ENCODE results near the gene PRB3. TPM values are rescaled to one million over a fixed set of nuclear protein-coding genes. Genes with fewer than 3 reads are reported as not detected.

Gene PRB3
- polyA plus RNA-seq (ENCODE audit: insufficient read length in 12 of 12), result not detected
- long read RNA-seq, donor 1, result 0 reads
- long read RNA-seq, donor 2, result 0 reads
- long read RNA-seq, donor 3, result 0 reads
- long read RNA-seq, donor 4, result 0 reads
- long read RNA-seq, donor 5, result 0 reads
- long read RNA-seq, donor 6, result 0 reads
- long read RNA-seq, donor 7, result 0 reads
- long read RNA-seq, donor 8, result 0 reads
- long read RNA-seq, donor 9, result 0 reads
- long read RNA-seq, donor 10, result 0 reads
- long read RNA-seq, donor 11, result 0 reads

GRCh38 chr12:11269607-11270006 lies at the start of gene PRB3:
Gene PRB3, minus strand, starts transcription at chr12:11269707. Its CDS starts 38 bp downstream, at chr12:11269669.
- no peak for DNase-seq

GRCh38 chr12:11310336-11310735 lies 40.8 kb upstream of the PRB3 start, which contains the start of gene PRB4:
Gene PRB4, minus strand, starts transcription at chr12:11310436. Its CDS starts 38 bp downstream, at chr12:11310398.
- no peak for DNase-seq

GRCh38 chr12:11307143-11307542 lies 37.6 kb upstream of the PRB3 start:
- DNase-seq, result no peak

- DNase-seq, result no peak
Observed at GRCh38 chr12:11273449-11273848, 3.9 kb upstream of the PRB3 start.

- DNase-seq, result no peak
Observed at GRCh38 chr12:11264501-11264900, 5.0 kb downstream of the PRB3 start.

GRCh38 chr12:11246489-11246888 lies 23.0 kb downstream of the PRB3 start:
- DNase-seq, result no peak

GRCh38 chr12:11242656-11243055 lies 26.9 kb downstream of the PRB3 start:
- DNase-seq, result no peak

GRCh38 chr12:11240348-11240930 lies 29.1 kb downstream of the PRB3 start:
- no peak for DNase-seq

- DNase-seq, result no peak
Observed at GRCh38 chr12:11238275-11238674, 31.2 kb downstream of the PRB3 start.

- no peak for DNase-seq
Observed at GRCh38 chr12:11233532-11233931, 36.0 kb downstream of the PRB3 start.

GRCh38 chr12:11228296-11228879 lies 41.1 kb downstream of the PRB3 start:
- DNase-seq, result no peak

GRCh38 chr12:11227373-11227772 lies 42.1 kb downstream of the PRB3 start:
- no peak for DNase-seq

Other genes starting within 250 kb of the PRB3 start
- gene TAS2R19, start 247.1 kb downstream of the PRB3 start, polyA plus RNA-seq (ENCODE audit: insufficient read length in 12 of 12), result 1 to 10 TPM in 8 of 12 donors, under 1 TPM in 2, not detected in 2; 0.50 to 3.4 (median 1.3) TPM
- gene TAS2R31, start 238.3 kb downstream of the PRB3 start, polyA plus RNA-seq (ENCODE audit: insufficient read length in 12 of 12), result 1 to 10 TPM in 5 of 12 donors, under 1 TPM in 5, not detected in 2; 0.63 to 2.3 (median 1.0) TPM
- gene TAS2R46, start 207.4 kb downstream of the PRB3 start, polyA plus RNA-seq (ENCODE audit: insufficient read length in 12 of 12), result under 1 TPM in 2 of 12 donors, not detected in 10; 0.24 to 0.28 TPM
- under 1 TPM in 7 of 12 donors, not detected in 5; 0.18 to 0.39 (median 0.21) TPM for gene TAS2R43, start 177.4 kb downstream of the PRB3 start, polyA plus RNA-seq (ENCODE audit: insufficient read length in 12 of 12)
- gene TAS2R30, start 135.1 kb downstream of the PRB3 start, polyA plus RNA-seq (ENCODE audit: insufficient read length in 12 of 12), result under 1 TPM in 5 of 12 donors, not detected in 7; 0.10 to 0.33 (median 0.23) TPM
- 10 to 100 TPM in 10 of 12 donors, 1 to 10 TPM in 1, not detected in 1; 8.5 to 17.3 (median 13.2) TPM for gene SMIM10L1, start 98.5 kb downstream of the PRB3 start, polyA plus RNA-seq (ENCODE audit: insufficient read length in 12 of 12)
- gene TAS2R42, start 82.8 kb downstream of the PRB3 start, polyA plus RNA-seq (ENCODE audit: insufficient read length in 12 of 12), result not detected
- not detected for gene PRB4, start 40.7 kb upstream of the PRB3 start, polyA plus RNA-seq (ENCODE audit: insufficient read length in 12 of 12)
- not detected for gene PRB2, start 125.9 kb upstream of the PRB3 start, polyA plus RNA-seq (ENCODE audit: insufficient read length in 12 of 12)